ENCODE measurements around the gene CNST. TPM values are rescaled to one million over a fixed set of nuclear protein-coding genes. Genes with fewer than 3 reads are reported as not detected.
"Not testable (repeated sequence)": the region's sequence is repeated elsewhere in the genome, so short reads cannot be mapped to it uniquely, and the experiment has no call there.

Gene CNST
- total RNA-seq, 1 donor from 2014 or later = 35.2 TPM

- H3K36me3 Mint-ChIP-seq (ENCODE audit: low read depth) = peaks cover 34% of the 10 kb centered on the region
- ChIA-PET CTCF (no interaction called here), POLR2A (interaction anchor here (4.7 kb wide), 1 partner anchor 16 kb away, joined by 34 read pairs; the partner anchor contains the start of genes CNST and TFB2M)
- no peak overlapping the region for H3K27ac Mint-ChIP-seq
- intact Hi-C loops (cut with micrococcal nuclease) = loop anchor here (1.0 kb wide), 1 partner anchor 9 kb away; no protein-coding TSS in a partner anchor
- H3K27me3 Mint-ChIP-seq = no peaks in the 10 kb centered on the region
- DNase-seq = no peak
- H3K9me3 Mint-ChIP-seq = no peaks in the 10 kb centered on the region
- peaks cover 47% of the 10 kb centered on the region for H3K4me1 Mint-ChIP-seq
- no peak overlapping the region for H3K4me3 Mint-ChIP-seq
- no peak for ATAC-seq (ENCODE audit: low read depth)
- TF ChIP-seq, protein P1, sequence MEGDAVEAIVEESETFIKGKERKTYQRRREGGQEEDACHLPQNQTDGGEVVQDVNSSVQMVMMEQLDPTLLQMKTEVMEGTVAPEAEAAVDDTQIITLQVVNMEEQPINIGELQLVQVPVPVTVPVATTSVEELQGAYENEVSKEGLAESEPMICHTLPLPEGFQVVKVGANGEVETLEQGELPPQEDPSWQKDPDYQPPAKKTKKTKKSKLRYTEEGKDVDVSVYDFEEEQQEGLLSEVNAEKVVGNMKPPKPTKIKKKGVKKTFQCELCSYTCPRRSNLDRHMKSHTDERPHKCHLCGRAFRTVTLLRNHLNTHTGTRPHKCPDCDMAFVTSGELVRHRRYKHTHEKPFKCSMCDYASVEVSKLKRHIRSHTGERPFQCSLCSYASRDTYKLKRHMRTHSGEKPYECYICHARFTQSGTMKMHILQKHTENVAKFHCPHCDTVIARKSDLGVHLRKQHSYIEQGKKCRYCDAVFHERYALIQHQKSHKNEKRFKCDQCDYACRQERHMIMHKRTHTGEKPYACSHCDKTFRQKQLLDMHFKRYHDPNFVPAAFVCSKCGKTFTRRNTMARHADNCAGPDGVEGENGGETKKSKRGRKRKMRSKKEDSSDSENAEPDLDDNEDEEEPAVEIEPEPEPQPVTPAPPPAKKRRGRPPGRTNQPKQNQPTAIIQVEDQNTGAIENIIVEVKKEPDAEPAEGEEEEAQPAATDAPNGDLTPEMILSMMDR (IDR thresholded peaks at IDR 0.05) = no peak
These were observed 16.8 kb downstream of the CNST start for GRCh38 chr1:246583056-246583440.

- CTCF ChIA-PET = no interaction called here
These were observed 17.4 kb downstream of the CNST start for GRCh38 chr1:246583448-246584185.

GRCh38 chr1:246587032-246587431 is 20.8 kb downstream of the CNST start:
- Mint-ChIP-seq H3K4me1 (peaks cover 38% of the 10 kb centered on the region), H3K9me3 (peaks cover 4% of the 10 kb centered on the region), H3K27me3 (no peaks in the 10 kb centered on the region), H3K4me3 (no peak overlapping the region), H3K36me3 (ENCODE audit: low read depth) (peaks cover 49% of the 10 kb centered on the region), H3K27ac (no peak overlapping the region)
- ATAC-seq (ENCODE audit: low read depth) (no peak), DNase-seq (no peak)
- TF ChIP-seq, protein P1 (IDR thresholded peaks at IDR 0.05) = no peak
- ChIA-PET CTCF (no interaction called here), POLR2A (no interaction called here)
- intact Hi-C loops (cut with micrococcal nuclease) = no loop called here

More at GRCh38 chr1:246583448-246584185, 17.4 kb downstream of the CNST start:
- Mint-ChIP-seq H3K4me3 (no peak overlapping the region), H3K27me3 (no peaks in the 10 kb centered on the region), H3K36me3 (ENCODE audit: low read depth) (peaks cover 34% of the 10 kb centered on the region), H3K4me1 (peaks cover 43% of the 10 kb centered on the region), H3K9me3 (no peaks in the 10 kb centered on the region), H3K27ac (no peak overlapping the region)
- intact Hi-C loops (cut with micrococcal nuclease) = loop anchor here (1.0 kb wide), 1 partner anchor 9 kb away; no protein-coding TSS in a partner anchor
- DNase-seq (no peak), ATAC-seq (ENCODE audit: low read depth) (no peak)
- POLR2A ChIA-PET = no interaction called here
- TF ChIP-seq, protein P1 (IDR thresholded peaks at IDR 0.05) = no peak

DNA sequence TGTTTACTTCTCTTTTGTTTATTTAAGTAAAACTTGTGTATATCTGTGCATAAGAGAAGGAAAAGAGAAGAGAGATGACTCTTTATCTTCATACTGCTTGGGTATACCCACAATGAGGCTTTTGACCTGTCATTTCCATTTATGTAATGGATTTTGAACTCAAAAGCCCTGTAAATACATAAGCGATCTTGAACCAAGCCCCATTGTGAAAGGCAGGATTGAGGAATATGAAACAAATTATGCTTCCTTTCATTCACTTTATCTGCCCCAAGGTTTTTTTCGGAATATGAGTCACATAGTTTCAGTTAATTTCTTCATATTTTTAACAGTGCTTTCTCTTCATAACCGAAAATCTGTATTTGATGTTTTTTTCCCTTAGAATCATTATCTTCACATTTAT is 21.4 kb downstream of the CNST start:
- TF ChIP-seq, protein P1 (IDR thresholded peaks at IDR 0.05) = no peak
- Mint-ChIP-seq H3K9me3 (peaks cover 4% of the 10 kb centered on the region), H3K4me1 (peaks cover 36% of the 10 kb centered on the region), H3K27me3 (no peaks in the 10 kb centered on the region), H3K36me3 (ENCODE audit: low read depth) (peaks cover 49% of the 10 kb centered on the region), H3K27ac (peak overlapping the region; percentile 14), H3K4me3 (no peak overlapping the region)
- ChIA-PET CTCF (no interaction called here), POLR2A (no interaction called here)
- ATAC-seq (ENCODE audit: low read depth) = no peak
- intact Hi-C loops (cut with micrococcal nuclease) = no loop called here
- no peak for DNase-seq

GRCh38 chr1:246588159-246588721 is 22.0 kb downstream of the CNST start:
- ATAC-seq (ENCODE audit: low read depth) (no peak), DNase-seq (no peak)
- H3K4me3 Mint-ChIP-seq = no peak overlapping the region
- H3K27ac Mint-ChIP-seq = no peak overlapping the region
- POLR2A ChIA-PET = no interaction called here
- H3K36me3 Mint-ChIP-seq (ENCODE audit: low read depth) = peaks cover 46% of the 10 kb centered on the region
- CTCF ChIA-PET = no interaction called here
- H3K4me1 Mint-ChIP-seq = peaks cover 37% of the 10 kb centered on the region
- H3K9me3 Mint-ChIP-seq = peaks cover 4% of the 10 kb centered on the region
- no peaks in the 10 kb centered on the region for H3K27me3 Mint-ChIP-seq
- TF ChIP-seq, protein P1 (IDR thresholded peaks at IDR 0.05) = no peak
- intact Hi-C loops (cut with micrococcal nuclease) = no loop called here

GRCh38 chr1:246589919-246590318 is 23.7 kb downstream of the CNST start:
- H3K27ac Mint-ChIP-seq; DNase-seq; intact Hi-C loops (cut with micrococcal nuclease); H3K4me3 Mint-ChIP-seq; H3K9me3 Mint-ChIP-seq; POLR2A ChIA-PET; ATAC-seq (ENCODE audit: low read depth); CTCF ChIA-PET; H3K27me3 Mint-ChIP-seq: not testable (repeated sequence)
- Mint-ChIP-seq H3K4me1 (peaks cover 37% of the 10 kb centered on the region), H3K36me3 (ENCODE audit: low read depth) (peaks cover 39% of the 10 kb centered on the region)
